BE2C (cell line): ENCODE data around the gene AMOTL2.

Experiments used
- DNase-seq: peaks from one replicate; pipeline ENCODE4 v3.0.0-alpha.2; 2020
- H3K27me3 ChIP-seq: fragments of 250-450 bp; sonication (Bioruptor Pico); 2 replicates; pipeline ENCODE4 v1.5.1; 2020; ENCODE audit warnings: mild to moderate bottlenecking
- H3K36me3 ChIP-seq: fragments of 250-450 bp; sonication (Bioruptor Pico); 2 replicates; pipeline ENCODE4 v1.5.1; 2020; ENCODE audit warnings: mild to moderate bottlenecking
- H3K4me1 ChIP-seq: fragments of 250-450 bp; sonication (Bioruptor Pico); 2 replicates; pipeline ENCODE4 v1.5.1; 2020
- H3K4me3 ChIP-seq: 2 replicates; pipeline ENCODE4 v1.5.1; 2011; ENCODE audit warnings: low read depth, low read length
- H3K9me3 ChIP-seq: fragments of 250-450 bp; sonication (Bioruptor Pico); 2 replicates; pipeline ENCODE4 v1.5.1; 2020
- CTCF ChIP-seq: IDR thresholded peaks from 2 replicates; pipeline ENCODE4 v1.5.1; 2012; ENCODE audit warnings: mild to moderate bottlenecking, low read depth, low read length

Gene AMOTL2

GRCh38 chr3:134372396-134373270 is 1.6 kb downstream of the AMOTL2 start:
- TF ChIP-seq CTCF, result no peak
- H3K27me3 ChIP-seq, result peaks cover 52% of the 10 kb centered on the region
- H3K9me3 ChIP-seq, result no peaks in the 10 kb centered on the region; the same call in 1 of the 2 replicates
- H3K4me3 ChIP-seq, result no peak overlapping the region
- H3K36me3 ChIP-seq, result no peaks in the 10 kb centered on the region
- DNase-seq, result no peak
- H3K4me1 ChIP-seq, result no peaks in the 10 kb centered on the region

- no peaks in the 10 kb centered on the region; the same call in 1 of the 2 replicates for H3K9me3 ChIP-seq
- TF ChIP-seq CTCF, result no peak
- DNase-seq, result no peak
- H3K27me3 ChIP-seq, result peaks cover 48% of the 10 kb centered on the region
- no peaks in the 10 kb centered on the region for H3K36me3 ChIP-seq
- no peak overlapping the region for H3K4me3 ChIP-seq
- H3K4me1 ChIP-seq, result no peaks in the 10 kb centered on the region
Measured at GRCh38 chr3:134371542-134372324, 2.5 kb downstream of the AMOTL2 start.

- Histone ChIP-seq H3K36me3 (no peaks in the 10 kb centered on the region), H3K27me3 (peaks cover 39% of the 10 kb centered on the region), H3K4me1 (no peaks in the 10 kb centered on the region), H3K9me3 (no peaks in the 10 kb centered on the region; the same call in 1 of the 2 replicates), H3K4me3 (no peak overlapping the region)
- no peak for TF ChIP-seq CTCF
- no peak for DNase-seq
Measured at GRCh38 chr3:134370611-134371531, 3.4 kb downstream of the AMOTL2 start.

GRCh38 chr3:134369861-134370596 is 4.2 kb downstream of the AMOTL2 start:
- no peak for TF ChIP-seq CTCF
- Histone ChIP-seq H3K4me1 (no peaks in the 10 kb centered on the region), H3K4me3 (no peak overlapping the region), H3K36me3 (no peaks in the 10 kb centered on the region), H3K9me3 (no peaks in the 10 kb centered on the region; the same call in 1 of the 2 replicates), H3K27me3 (peaks cover 31% of the 10 kb centered on the region)
- no peak for DNase-seq

- TF ChIP-seq CTCF, result no peak
Measured at GRCh38 chr3:134369231-134369741, 5.0 kb downstream of the AMOTL2 start.

More at GRCh38 chr3:134369231-134369741, 5.0 kb downstream of the AMOTL2 start:
- no peak for DNase-seq
- Histone ChIP-seq H3K4me3 (no peak overlapping the region), H3K9me3 (no peaks in the 10 kb centered on the region), H3K27me3 (peaks cover 23% of the 10 kb centered on the region), H3K4me1 (no peaks in the 10 kb centered on the region), H3K36me3 (no peaks in the 10 kb centered on the region)
